Caco-2 (cell line): ENCODE data around the gene VIPAS39. TPM values are rescaled to one million over a fixed set of nuclear protein-coding genes. Genes with fewer than 3 reads are reported as not detected.

Source experiments
- BruUV-seq: library from RNA; stranded (reverse); fragments of 400-500 nt; replicated peaks from 2 replicates; lab custom pipeline; 2021; lab: Mats Ljungman, UMichigan
- CTCF ChIA-PET: fragments of 300-600 bp; sonication (Branson Sonifier 250); formaldehyde crosslinking; loops from one replicate; lab custom pipeline; 2022; ENCODE audit warnings: antibody characterized with exemption; lab: Charles Lee
- POLR2A ChIA-PET: fragments of 300-600 bp; sonication (Branson Sonifier 250); formaldehyde crosslinking; loops from one replicate; lab custom pipeline; 2022; ENCODE audit warnings: antibody characterized with exemption; lab: Charles Lee
- DNase-seq, 2 experiments: peaks; one replicate each; pipeline versions ENCODE4 v3.0.0 to v3.0.0-alpha.2; 2020 to 2022
- H3K27me3 ChIP-seq: replicated peaks from 2 replicates; pipeline ENCODE4 v1.6.0; 2011; ENCODE audit warnings: low read length; ENCODE audit not compliant: control insufficient read depth, insufficient read depth
- H3K36me3 ChIP-seq: 2 replicates; pipeline ENCODE4 v1.5.1; 2011; ENCODE audit warnings: low read length; ENCODE audit not compliant: control insufficient read depth, insufficient read depth
- H3K4me1 ChIP-seq: fragments of 250-450 bp; sonication (Bioruptor Pico); 2 replicates; pipeline ENCODE4 v1.5.1; 2020; ENCODE audit warnings: mild to moderate bottlenecking
- H3K4me3 ChIP-seq: 2 replicates; pipeline ENCODE4 v1.5.1; 2011; ENCODE audit warnings: low read depth, mild to moderate bottlenecking, control low read depth, low read length
- H3K9me3 ChIP-seq: fragments of 250-450 bp; sonication (Bioruptor Pico); 2 replicates; pipeline ENCODE4 v1.5.1; 2020; ENCODE audit warnings: mild to moderate bottlenecking, moderate library complexity
- H3K27ac Mint-ChIP-seq: one replicate; pipeline ENCODE4 v1.8.0; 2022; ENCODE audit warnings: mixed read lengths; ENCODE audit not compliant: unreplicated experiment
- H3K27me3 Mint-ChIP-seq: one replicate; pipeline ENCODE4 v1.8.0; 2022; ENCODE audit warnings: mixed read lengths; ENCODE audit not compliant: insufficient read depth, unreplicated experiment
- H3K36me3 Mint-ChIP-seq: one replicate; pipeline ENCODE4 v1.8.0; 2022; ENCODE audit warnings: mild to moderate bottlenecking, mixed read lengths; ENCODE audit not compliant: insufficient read depth, unreplicated experiment
- H3K4me1 Mint-ChIP-seq: one replicate; pipeline ENCODE4 v1.8.0; 2022; ENCODE audit warnings: low read depth, mixed read lengths; ENCODE audit not compliant: unreplicated experiment
- H3K4me3 Mint-ChIP-seq: one replicate; pipeline ENCODE4 v1.8.0; 2022; ENCODE audit warnings: mild to moderate bottlenecking, moderate library complexity, mixed read lengths; ENCODE audit not compliant: unreplicated experiment
- H3K9me3 Mint-ChIP-seq: one replicate; pipeline ENCODE4 v1.8.0; 2022; ENCODE audit warnings: mixed read lengths; ENCODE audit not compliant: unreplicated experiment
- CTCF ChIP-seq, 2 experiments: fragments of 200-600 bp in 1 of 2; IDR thresholded peaks; 1 replicate in 1 of 2; 2 replicates in 1 of 2; pipeline versions ENCODE4 v1.5.1 to v1.8.0; 2011 to 2022; ENCODE audit warnings: antibody characterized with exemption in 1 of 2, control low read depth in 1 of 2, inconsistent platforms in 1 of 2, low read depth in 1 of 2, low read length in 1 of 2, mild to moderate bottlenecking in 1 of 2, moderate library complexity in 1 of 2; ENCODE audit not compliant: insufficient read depth in 1 of 2, severe bottlenecking in 1 of 2, unreplicated experiment in 1 of 2
- intact Hi-C: fragments of 100-400 bp; cut with micrococcal nuclease; formaldehyde crosslinking; loops from one replicate; pipeline ENCODE4 v1.10.0; 2022; ENCODE audit not compliant: unreplicated experiment
- total RNA-seq: library from RNA; stranded (reverse); gene quantifications from 2 replicates; pipeline ENCODE4 v1.2.3, GENCODE V29; 2022

The VIPAS39 gene
- total RNA-seq, 1 experiment from 2014 or later, result 20.7 TPM

GRCh38 chr14:77436042-77436441 is 21.4 kb downstream of the VIPAS39 start:
- no peak for TF ChIP-seq CTCF (IDR thresholded peaks at IDR 0.05; ENCODE audit: insufficient read depth in 1 of 2, low read depth in 1 of 2, low read length in 1 of 2, severe bottlenecking in 1 of 2, unreplicated experiment in 1 of 2)
- ChIA-PET POLR2A (no interaction called here), CTCF (no interaction called here)
- Histone ChIP-seq H3K4me1 (no peaks in the 10 kb centered on the region), H3K9me3 (no peaks in the 10 kb centered on the region), H3K36me3 (no peaks in the 10 kb centered on the region; the same call in 1 of the 2 replicates), H3K4me3 (no peak overlapping the region), H3K27me3 (no peaks in the 10 kb centered on the region)
- no peak overlapping the region for H3K4me3 Mint-ChIP-seq
- H3K36me3 Mint-ChIP-seq, result peaks cover 16% of the 10 kb centered on the region
- no TSS peak for BruUV-seq
- no peaks in the 10 kb centered on the region for H3K27me3 Mint-ChIP-seq
- DNase-seq, result no peak
- no peak overlapping the region for H3K27ac Mint-ChIP-seq
- intact Hi-C loops, result no loop called here
- H3K4me1 Mint-ChIP-seq, result no peaks in the 10 kb centered on the region
- no peaks in the 10 kb centered on the region for H3K9me3 Mint-ChIP-seq

- Histone ChIP-seq H3K4me1 (no peaks in the 10 kb centered on the region), H3K9me3 (no peaks in the 10 kb centered on the region), H3K27me3 (no peaks in the 10 kb centered on the region), H3K36me3 (no peaks in the 10 kb centered on the region), H3K4me3 (no peak overlapping the region)
- H3K36me3 Mint-ChIP-seq, result peaks cover 24% of the 10 kb centered on the region
- H3K27ac Mint-ChIP-seq, result no peak overlapping the region
- intact Hi-C loops, result no loop called here
- DNase-seq, result no peak
- no TSS peak for BruUV-seq
- ChIA-PET CTCF (no interaction called here), POLR2A (no interaction called here)
- no peak overlapping the region for H3K4me3 Mint-ChIP-seq
- TF ChIP-seq CTCF (IDR thresholded peaks at IDR 0.05; ENCODE audit: insufficient read depth in 1 of 2, low read depth in 1 of 2, low read length in 1 of 2, severe bottlenecking in 1 of 2, unreplicated experiment in 1 of 2), result no peak
- no peaks in the 10 kb centered on the region for H3K9me3 Mint-ChIP-seq
- H3K27me3 Mint-ChIP-seq, result no peaks in the 10 kb centered on the region
- no peaks in the 10 kb centered on the region for H3K4me1 Mint-ChIP-seq
These were observed 31.0 kb downstream of the VIPAS39 start for GRCh38 chr14:77426396-77426795.

- no peak overlapping the region for H3K4me3 ChIP-seq
- H3K27ac Mint-ChIP-seq, result no peak overlapping the region
- H3K4me1 ChIP-seq, result no peaks in the 10 kb centered on the region
- no peak overlapping the region for H3K4me3 Mint-ChIP-seq
- BruUV-seq, result no TSS peak
- POLR2A ChIA-PET, result no interaction called here
- CTCF ChIA-PET, result no interaction called here
- peaks cover 26% of the 10 kb centered on the region for H3K36me3 Mint-ChIP-seq
- intact Hi-C loops, result no loop called here
- H3K36me3 ChIP-seq, result no peaks in the 10 kb centered on the region
- DNase-seq, result no peak
- no peaks in the 10 kb centered on the region for H3K9me3 ChIP-seq
- no peaks in the 10 kb centered on the region for H3K27me3 Mint-ChIP-seq
- H3K9me3 Mint-ChIP-seq, result peaks cover 6% of the 10 kb centered on the region
- no peaks in the 10 kb centered on the region for H3K4me1 Mint-ChIP-seq
- H3K27me3 ChIP-seq, result no peaks in the 10 kb centered on the region
- TF ChIP-seq CTCF (IDR thresholded peaks at IDR 0.05; ENCODE audit: insufficient read depth in 1 of 2, low read depth in 1 of 2, low read length in 1 of 2, severe bottlenecking in 1 of 2, unreplicated experiment in 1 of 2), result no peak
These were observed 32.5 kb downstream of the VIPAS39 start for GRCh38 chr14:77424862-77425261.
